Esophagus muscularis mucosa (tissue), 3 donors: ENCODE results near the gene NLRX1.

ENCODE experiments used
- POLR2AphosphoS5 ChIP-seq, 2 donors: sonication (generic); formaldehyde crosslinking; IDR thresholded peaks; one replicate each; pipeline ENCODE4 v1.6.1; 2017; ENCODE audit warnings: antibody characterized with exemption in 2 of 2
- TF ChIP-seq, protein P1 (sequence below), 3 experiments: fragments of 200-600 bp in 2 of 3; fragments of 450-650 bp in 1 of 3; sonication (generic) in 2 of 3; IDR thresholded peaks; one replicate each; pipeline ENCODE4 v1.5.1; 2017 to 2019; ENCODE audit warnings: antibody characterized with exemption in 3 of 3, mild to moderate bottlenecking in 2 of 3, moderate library complexity in 1 of 3

DNA sequence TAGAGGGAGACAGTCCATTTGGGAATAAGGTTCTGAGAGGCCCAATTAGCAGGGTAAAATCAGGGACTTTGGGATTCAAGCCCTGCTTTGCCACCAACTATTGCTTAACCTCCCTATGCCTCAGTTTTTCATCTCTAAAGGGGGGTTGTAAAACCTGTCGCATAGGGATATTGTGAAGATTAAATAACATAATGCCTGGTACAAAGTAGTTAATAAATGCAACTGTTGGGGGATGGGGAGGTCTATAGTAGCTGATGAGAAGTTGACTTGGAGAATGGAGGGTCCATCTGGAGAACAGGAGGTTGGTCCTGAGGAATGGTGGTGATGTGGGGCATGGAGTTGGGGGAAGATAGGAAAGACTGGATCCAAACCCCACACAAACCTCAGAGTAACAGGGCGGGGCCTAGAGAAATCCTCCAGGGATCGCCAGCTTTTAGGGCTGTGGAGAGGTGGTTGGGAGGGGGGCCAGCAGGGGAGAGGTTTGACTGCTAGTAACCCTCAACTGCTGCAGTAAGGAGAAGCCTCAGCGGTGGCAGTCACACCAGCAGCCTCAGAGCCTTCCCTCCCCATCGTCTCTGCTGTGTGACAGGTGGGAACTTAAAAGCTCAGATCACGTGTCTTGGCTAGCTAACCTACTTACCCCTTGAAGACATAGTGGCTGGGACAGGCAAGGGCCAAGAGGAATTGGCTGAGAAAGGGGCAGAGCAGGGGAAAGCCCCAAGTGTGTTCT lies 20.8 kb upstream of the NLRX1 start:
- TF ChIP-seq, protein P1, sequence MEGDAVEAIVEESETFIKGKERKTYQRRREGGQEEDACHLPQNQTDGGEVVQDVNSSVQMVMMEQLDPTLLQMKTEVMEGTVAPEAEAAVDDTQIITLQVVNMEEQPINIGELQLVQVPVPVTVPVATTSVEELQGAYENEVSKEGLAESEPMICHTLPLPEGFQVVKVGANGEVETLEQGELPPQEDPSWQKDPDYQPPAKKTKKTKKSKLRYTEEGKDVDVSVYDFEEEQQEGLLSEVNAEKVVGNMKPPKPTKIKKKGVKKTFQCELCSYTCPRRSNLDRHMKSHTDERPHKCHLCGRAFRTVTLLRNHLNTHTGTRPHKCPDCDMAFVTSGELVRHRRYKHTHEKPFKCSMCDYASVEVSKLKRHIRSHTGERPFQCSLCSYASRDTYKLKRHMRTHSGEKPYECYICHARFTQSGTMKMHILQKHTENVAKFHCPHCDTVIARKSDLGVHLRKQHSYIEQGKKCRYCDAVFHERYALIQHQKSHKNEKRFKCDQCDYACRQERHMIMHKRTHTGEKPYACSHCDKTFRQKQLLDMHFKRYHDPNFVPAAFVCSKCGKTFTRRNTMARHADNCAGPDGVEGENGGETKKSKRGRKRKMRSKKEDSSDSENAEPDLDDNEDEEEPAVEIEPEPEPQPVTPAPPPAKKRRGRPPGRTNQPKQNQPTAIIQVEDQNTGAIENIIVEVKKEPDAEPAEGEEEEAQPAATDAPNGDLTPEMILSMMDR (IDR thresholded peaks at IDR 0.05): no peak
- no peak for TF ChIP-seq POLR2AphosphoS5 (IDR thresholded peaks at IDR 0.05)
